ENCODE results near the gene SPATA9.

SPATA9 gene

DNA sequence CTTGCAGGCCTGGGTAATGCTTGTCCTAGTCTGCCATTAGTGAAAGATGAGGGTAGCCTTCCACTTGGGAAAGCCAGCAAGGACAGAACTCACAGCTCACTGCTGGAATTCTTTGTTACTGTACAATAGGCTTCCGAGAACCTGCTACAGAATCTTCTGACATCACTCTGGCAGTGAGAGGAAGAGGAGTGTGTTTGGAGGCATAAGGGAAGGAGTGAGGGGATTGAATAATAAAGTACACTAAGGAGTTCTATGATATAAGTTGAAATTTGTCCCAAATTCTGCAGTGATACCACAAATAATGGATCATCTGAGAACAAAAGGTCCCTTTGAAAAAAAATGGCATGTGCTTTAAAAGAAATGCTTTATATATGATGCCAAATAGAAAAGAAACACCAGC lies at the start of gene SPATA9:
SPATA9 (minus strand) TSS at position 101 of the 400 bp plus-strand sequence. CDS start 137 bp downstream, outside the sequence.
- Mint-ChIP-seq H3K9me3 (no peaks in the 10 kb centered on the region), H3K4me3 (no peak within 1 kb of the TSS), H3K27me3 (peaks cover 3% of the 10 kb centered on the region), H3K36me3 (ENCODE audit: low read depth) (no peaks in the 10 kb centered on the region), H3K4me1 (no peaks in the 10 kb centered on the region), H3K27ac (no peak within 1 kb of the TSS)
- ATAC-seq (no peak), DNase-seq (no peak)

- DNase-seq (peak; percentile 30), ATAC-seq (peak; percentile 50)
- no peaks in the 10 kb centered on the region for H3K36me3 Mint-ChIP-seq (ENCODE audit: low read depth)
- H3K4me1 Mint-ChIP-seq: peaks cover 19% of the 10 kb centered on the region
- peak overlapping the region; percentile 76 for H3K4me3 Mint-ChIP-seq
- H3K27ac Mint-ChIP-seq: peak overlapping the region; percentile 59
- H3K9me3 Mint-ChIP-seq: no peaks in the 10 kb centered on the region
- H3K27me3 Mint-ChIP-seq: peaks cover 41% of the 10 kb centered on the region
Measured at GRCh38 chr5:95731571-95732554, 49.1 kb upstream of the SPATA9 start.

GRCh38 chr5:95730730-95731570 lies 48.2 kb upstream of the SPATA9 start, which contains the start of gene RHOBTB3:
TSS of gene RHOBTB3 (plus strand) at chr5:95731336. CDS start at chr5:95731683, 347 bp downstream.
- Mint-ChIP-seq H3K36me3 (ENCODE audit: low read depth) (no peaks in the 10 kb centered on the region), H3K9me3 (no peaks in the 10 kb centered on the region), H3K27ac (peak within 1 kb of the TSS; percentile 59), H3K4me1 (peaks cover 22% of the 10 kb centered on the region), H3K4me3 (peak within 1 kb of the TSS; percentile 76), H3K27me3 (peaks cover 41% of the 10 kb centered on the region)
- DNase-seq (peak; percentile 34), ATAC-seq (peak; percentile 45)

DNA sequence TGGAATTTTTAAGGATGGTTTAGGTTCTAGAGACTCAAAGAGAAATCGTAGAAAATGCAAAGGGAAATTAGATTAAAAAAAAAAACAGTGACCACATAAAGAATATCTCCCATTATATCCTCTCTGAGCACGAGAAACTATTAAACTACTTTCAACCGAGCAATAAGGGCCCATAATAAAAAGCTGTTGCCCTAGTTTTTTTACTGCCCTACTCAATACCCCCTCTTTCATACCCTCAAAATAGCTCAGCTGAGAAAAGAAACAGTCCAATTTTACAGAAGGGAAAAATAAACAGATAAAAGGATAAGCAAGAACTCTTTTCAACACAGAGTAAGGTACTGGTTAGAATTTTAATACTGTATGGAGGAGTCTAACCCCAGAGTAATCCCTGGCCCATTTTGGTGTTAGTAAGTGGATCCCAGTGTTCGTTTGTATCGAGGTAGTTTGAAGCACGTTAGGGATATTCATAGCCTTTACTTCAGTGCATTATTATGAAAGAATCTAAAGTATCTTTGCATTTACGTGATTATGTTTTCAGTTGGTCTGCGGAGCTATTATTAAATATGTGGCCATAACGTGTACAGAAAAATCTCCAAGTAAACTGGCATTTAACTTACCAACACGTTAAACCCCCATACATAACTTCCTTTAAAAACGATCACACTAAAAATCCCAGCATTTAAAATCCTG lies 47.4 kb upstream of the SPATA9 start:
- no peak for DNase-seq
- no peaks in the 10 kb centered on the region for H3K9me3 Mint-ChIP-seq

GRCh38 chr5:95729115-95730010 lies 46.6 kb upstream of the SPATA9 start:
- ATAC-seq: no peak
- Mint-ChIP-seq H3K4me1 (peaks cover 22% of the 10 kb centered on the region), H3K27me3 (peaks cover 31% of the 10 kb centered on the region)

More for the DNA sequence above, 47.4 kb upstream of the SPATA9 start:
- Mint-ChIP-seq H3K4me3 (peak overlapping the region; percentile 70), H3K27me3 (peaks cover 39% of the 10 kb centered on the region), H3K4me1 (peaks cover 22% of the 10 kb centered on the region), H3K36me3 (ENCODE audit: low read depth) (no peaks in the 10 kb centered on the region), H3K27ac (no peak overlapping the region)
- ATAC-seq: no peak

GRCh38 chr5:95728494-95729114 lies 45.8 kb upstream of the SPATA9 start:
- H3K27me3 Mint-ChIP-seq: peaks cover 27% of the 10 kb centered on the region
- no peaks in the 10 kb centered on the region for H3K9me3 Mint-ChIP-seq
- no peak overlapping the region for H3K4me3 Mint-ChIP-seq
- ATAC-seq: peak; percentile 26
- H3K4me1 Mint-ChIP-seq: peaks cover 23% of the 10 kb centered on the region
- DNase-seq: no peak
- no peaks in the 10 kb centered on the region for H3K36me3 Mint-ChIP-seq (ENCODE audit: low read depth)
- no peak overlapping the region for H3K27ac Mint-ChIP-seq

More at GRCh38 chr5:95729115-95730010, 46.6 kb upstream of the SPATA9 start:
- no peak for DNase-seq
- Mint-ChIP-seq H3K4me3 (no peak overlapping the region), H3K36me3 (ENCODE audit: low read depth) (no peaks in the 10 kb centered on the region), H3K9me3 (no peaks in the 10 kb centered on the region), H3K27ac (no peak overlapping the region)

- no peaks in the 10 kb centered on the region for H3K36me3 Mint-ChIP-seq (ENCODE audit: low read depth)
- no peaks in the 10 kb centered on the region for H3K9me3 Mint-ChIP-seq
- peaks cover 24% of the 10 kb centered on the region for H3K4me1 Mint-ChIP-seq
- DNase-seq (no peak), ATAC-seq (no peak)
- peaks cover 19% of the 10 kb centered on the region for H3K27me3 Mint-ChIP-seq
- no peak overlapping the region for H3K4me3 Mint-ChIP-seq
- H3K27ac Mint-ChIP-seq: no peak overlapping the region
Measured at GRCh38 chr5:95727764-95728191, 45.0 kb upstream of the SPATA9 start.

DNA sequence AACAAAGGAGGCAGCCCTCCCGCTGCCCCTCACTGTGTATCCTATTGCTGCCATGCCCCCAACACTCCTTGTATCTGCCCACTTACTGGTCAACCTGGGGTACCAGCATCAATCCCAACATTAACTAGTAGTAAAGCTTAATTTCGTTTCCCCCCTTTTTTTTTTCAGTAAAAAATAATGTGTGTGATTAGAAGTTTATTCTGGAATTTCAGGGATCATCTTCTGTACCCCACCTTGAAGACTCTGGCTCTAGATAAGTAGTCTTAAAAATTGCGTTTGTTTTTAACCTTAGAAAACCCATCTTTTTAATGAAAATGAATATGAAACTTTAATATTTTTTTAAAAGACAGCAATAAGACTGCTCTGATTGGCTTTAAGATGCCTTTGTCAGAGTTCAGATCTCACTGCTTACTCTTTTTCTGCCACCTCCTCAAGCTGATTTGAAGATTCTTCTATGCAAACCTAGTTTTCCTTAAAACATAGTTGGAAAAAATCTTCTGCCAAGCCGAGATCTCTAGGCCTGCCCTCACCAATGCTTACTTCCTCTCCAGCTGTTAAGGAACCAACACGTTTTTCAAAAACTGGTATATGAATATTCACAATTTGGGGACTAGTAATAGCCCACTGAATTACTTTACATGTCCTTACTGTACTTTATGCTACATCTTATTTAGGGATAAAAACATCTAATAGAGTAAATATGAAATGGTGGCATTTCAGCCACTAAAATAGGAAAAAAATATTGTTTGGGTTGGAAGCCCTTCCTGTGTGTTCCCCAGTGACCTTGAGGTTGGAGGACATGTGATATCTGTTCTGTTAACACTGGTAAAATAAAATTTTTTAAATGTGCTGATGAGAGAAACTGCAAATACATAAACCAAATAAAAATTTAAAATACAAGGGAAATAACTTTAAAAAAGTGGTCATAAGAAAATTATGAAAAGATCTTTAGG lies 44.3 kb upstream of the SPATA9 start:
- H3K4me3 Mint-ChIP-seq: no peak overlapping the region
- no peaks in the 10 kb centered on the region for H3K36me3 Mint-ChIP-seq (ENCODE audit: low read depth)
- H3K9me3 Mint-ChIP-seq: no peaks in the 10 kb centered on the region
- peaks cover 13% of the 10 kb centered on the region for H3K27me3 Mint-ChIP-seq
- no peak for DNase-seq
- ATAC-seq: no peak
- H3K4me1 Mint-ChIP-seq: peaks cover 24% of the 10 kb centered on the region
- no peak overlapping the region for H3K27ac Mint-ChIP-seq

- Mint-ChIP-seq H3K4me3 (no peak overlapping the region), H3K27me3 (peaks cover 7% of the 10 kb centered on the region), H3K4me1 (peaks cover 24% of the 10 kb centered on the region), H3K9me3 (no peaks in the 10 kb centered on the region), H3K36me3 (ENCODE audit: low read depth) (no peaks in the 10 kb centered on the region), H3K27ac (no peak overlapping the region)
- ATAC-seq (no peak), DNase-seq (no peak)
Measured at GRCh38 chr5:95725937-95726810, 43.4 kb upstream of the SPATA9 start.

- H3K9me3 Mint-ChIP-seq: no peaks in the 10 kb centered on the region
- peaks cover 18% of the 10 kb centered on the region for H3K4me1 Mint-ChIP-seq
- no peaks in the 10 kb centered on the region for H3K36me3 Mint-ChIP-seq (ENCODE audit: low read depth)
- H3K4me3 Mint-ChIP-seq: no peak overlapping the region
- peaks cover 3% of the 10 kb centered on the region for H3K27me3 Mint-ChIP-seq
- no peak overlapping the region for H3K27ac Mint-ChIP-seq
- no peak for ATAC-seq
- no peak for DNase-seq
Measured at GRCh38 chr5:95725071-95725820, 42.5 kb upstream of the SPATA9 start.
